NT2/D1 (cell line): ENCODE measurements around the gene ARHGAP5.

Experiments
- SUZ12 ChIP-seq: IDR thresholded peaks from 2 replicates; pipeline ENCODE4 v1.6.1; 2011; ENCODE audit not compliant: insufficient read length, insufficient read depth; ENCODE audit errors: extremely low read depth
- YY1 ChIP-seq: IDR thresholded peaks from 2 replicates; pipeline ENCODE4 v1.6.1; 2011; ENCODE audit not compliant: insufficient read length, insufficient read depth

DNA sequence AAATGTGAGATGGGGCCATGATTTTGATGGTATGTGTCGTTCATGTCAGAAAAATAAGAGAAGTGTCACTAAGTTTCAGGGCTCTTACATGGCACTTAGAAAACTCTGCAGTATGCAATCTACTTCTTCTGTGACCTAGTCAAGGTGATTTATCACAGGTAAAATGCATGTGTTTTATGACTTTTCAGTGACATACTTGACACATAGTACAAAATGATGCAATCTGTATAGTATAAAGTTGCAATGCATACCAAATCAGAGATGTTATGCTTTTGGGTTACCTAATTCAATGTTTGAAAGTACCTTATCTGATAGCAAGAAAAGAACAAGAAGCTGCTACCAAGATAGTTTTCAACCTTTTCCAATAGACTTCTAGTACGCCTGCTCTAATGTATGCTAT is 21.9 kb upstream of the ARHGAP5 start:
- TF ChIP-seq YY1 (no peak), SUZ12 (no peak)
